Fibroblast of villous mesenchyme (primary cell): ENCODE results near the gene RARB. TPM values are rescaled to one million over a fixed set of nuclear protein-coding genes. Genes with fewer than 3 reads are reported as not detected.

Experiments
- DNase-seq: peaks from one replicate; pipeline ENCODE4 v3.0.0-alpha.2; 2010; ENCODE audit warnings: low read depth
- H3K4me3 ChIP-seq: 2 replicates; pipeline ENCODE4 v1.5.1; 2011; ENCODE audit warnings: low read depth, mild to moderate bottlenecking, low read length
- CTCF ChIP-seq: IDR thresholded peaks from 2 replicates; pipeline ENCODE4 v1.5.1; 2012; ENCODE audit warnings: low read depth, mild to moderate bottlenecking, low read length; ENCODE audit not compliant: insufficient read depth
- total RNA-seq: library from RNA; depleted of rRNA; stranded (reverse); fragments of >200 nt; gene quantifications from 2 replicates; pipeline ENCODE4 v1.2.3, GENCODE V29; 2012

The RARB gene
- total RNA-seq, 1 donor, result 21.6 TPM

GRCh38 chr3:25420147-25420546, 7.9 kb upstream of the RARB start:
- H3K4me3 ChIP-seq, result no peak overlapping the region
- DNase-seq, result no peak
- TF ChIP-seq CTCF, result no peak

- no peak overlapping the region for H3K4me3 ChIP-seq
- no peak for TF ChIP-seq CTCF
- DNase-seq, result no peak
Measured at GRCh38 chr3:25420885-25421284, 7.2 kb upstream of the RARB start.

GRCh38 chr3:25421747-25422146, 6.3 kb upstream of the RARB start:
- H3K4me3 ChIP-seq, result no peak overlapping the region
- TF ChIP-seq CTCF, result no peak
- no peak for DNase-seq

GRCh38 chr3:25423780-25424588, 4.1 kb upstream of the RARB start:
- TF ChIP-seq CTCF, result no peak
- DNase-seq, result peak; percentile 66
- no peak overlapping the region for H3K4me3 ChIP-seq

- no peak for TF ChIP-seq CTCF
- peak; percentile 85 for DNase-seq
Measured at GRCh38 chr3:25424614-25425013, 3.4 kb upstream of the RARB start.

GRCh38 chr3:25426408-25426807, 1.7 kb upstream of the RARB start:
- no peak overlapping the region for H3K4me3 ChIP-seq
- DNase-seq, result peak; percentile 22

More at GRCh38 chr3:25424614-25425013, 3.4 kb upstream of the RARB start:
- H3K4me3 ChIP-seq, result no peak overlapping the region

More at GRCh38 chr3:25426408-25426807, 1.7 kb upstream of the RARB start:
- no peak for TF ChIP-seq CTCF
